Heart right ventricle (tissue), 16 donors: ENCODE results near the gene CDK16. TPM values are rescaled to one million over a fixed set of nuclear protein-coding genes. Genes with fewer than 3 reads are reported as not detected.
A peak's percentile ranks its signal among the peaks of the same experiment; 100 is the strongest.

ENCODE experiments used
- ATAC-seq, 8 donors: fragments of 200-7000 bp; cut with Tn5 transposase; one replicate each; pipeline ENCODE4 v1.9.1; 2020; ENCODE audit warnings: mild to moderate bottlenecking in 8 of 8, moderate library complexity in 8 of 8, moderate number of reproducible peaks in 1 of 8
- DNase-seq, 2 donors: peaks; one replicate each; pipeline ENCODE4 v3.0.0-alpha.2; 2020
- H3K27ac ChIP-seq, 10 donors: fragments of 200-600 bp; sonication (generic) in 2 of 10; one replicate each; pipeline versions ENCODE4 v1.5.0 to v1.8.0; 2020 to 2022; ENCODE audit warnings: mild to moderate bottlenecking in 3 of 10
- H3K27me3 ChIP-seq, 7 donors: fragments of 200-600 bp; one replicate each; pipeline ENCODE4 v1.8.0; 2021 to 2022; ENCODE audit warnings: mild to moderate bottlenecking in 2 of 7
- H3K36me3 ChIP-seq, 9 donors: fragments of 200-600 bp; sonication (generic) in 1 of 9; one replicate each; pipeline versions ENCODE4 v1.5.0 to v1.8.0; 2020 to 2022; ENCODE audit warnings: mild to moderate bottlenecking in 2 of 9
- H3K4me1 ChIP-seq, 9 donors: fragments of 200-600 bp; sonication (generic) in 1 of 9; one replicate each; pipeline versions ENCODE4 v1.5.0 to v1.8.0; 2020 to 2022; ENCODE audit warnings: mild to moderate bottlenecking in 4 of 9
- H3K4me3 ChIP-seq, 10 donors: fragments of 200-600 bp; sonication (generic) in 2 of 10; one replicate each; pipeline versions ENCODE4 v1.5.0 to v1.8.0; 2020 to 2022; ENCODE audit warnings: mild to moderate bottlenecking in 7 of 10, moderate library complexity in 2 of 10
- H3K9me3 ChIP-seq, 11 donors: fragments of 200-600 bp in 10 of 11; sonication (generic) in 2 of 11; one replicate each; pipeline versions ENCODE4 v1.5.0 to v1.8.0; 2013 to 2022; ENCODE audit warnings: mild to moderate bottlenecking in 2 of 11, control low read depth in 1 of 11, moderate library complexity in 1 of 11
- CTCF ChIP-seq, 9 donors: fragments of 200-600 bp; sonication (generic) in 2 of 9; IDR thresholded peaks; one replicate each; pipeline versions ENCODE4 v1.5.0 to v1.8.0; 2021 to 2022; ENCODE audit warnings: antibody characterized with exemption in 9 of 9, mild to moderate bottlenecking in 5 of 9, moderate library complexity in 1 of 9
- WGBS, 2 donors: extraction: QIAGEN DNeasy Blood & Tissue Kit; methylation state at CpG; one replicate each; pipeline ENCODE4 v1.1.7; 2013; ENCODE audit warnings: inconsistent platforms in 1 of 2; 5-methylcytosine and 5-hydroxymethylcytosine counted together
- intact Hi-C, 10 donors: fragments of 100-400 bp; cut with DNase I; formaldehyde crosslinking; loops; one replicate each; pipeline versions ENCODE4 v1.11.1 to v1.14.2; 2022
- long read RNA-seq, 3 donors: library from polyadenylated mRNA; unstranded; transcript quantifications; one replicate each; pipeline ENCODE4 v2.0.0, GENCODE V29; 2020 to 2021
- polyA plus RNA-seq, 2 donors: library from polyadenylated mRNA; stranded (reverse); fragments of 200-250 nt; gene quantifications; one replicate each; pipeline ENCODE4 v1.2.3, GENCODE V29; 2013
- total RNA-seq, 10 donors: library from RNA; stranded (reverse); fragmentation: NEBNext Ultra II Directional in 3 of 10; extraction: Animal tissue kit (Norgen Biotek cat#: 25700) in 3 of 10; gene quantifications; one replicate each; pipeline versions ENCODE4 v1.2.1 to v1.2.4, GENCODE V29; 2021 to 2023
- donor health status: Arrhythmogenic right ventricular cardiomyopathy.
- donor health status: ischemic (EF 13 %, LVEDD 7.1; RV severe dilation, severe dysfunction).
- donor health status: healthy with polysubstance abuse.
- donor health status: DM: no; HTN: yes; CAD: no.
- donor health status: DM: no; HTN: no; CAD: no.
- donor health status: ischemic (EF 25% LVEDD 6.9; RV normal size, moderate dysfunction).
- donor health status: ischemic (EF 25% LVEDD 5.7; RV mildly dilated, moderate dysfunction).
- donor health status: healthy.
- donor health status: DM: yes; HTN: yes; CAD: no.
- donor health status: Ischemic cardiomyopathy.
- donor health status: ischemic (EF 35%, LVEDD 5.7; RV mildly dilated, moderate dysfunction).
- donor health status: nonischemic (EF 11% LVEDD 7.7; RV severe dilation, severe dysfunction).
- donor health status: DM: yes; HTN: yes; CAD: no.
- donor health status: PGD.
- donor health status: ischemic (EF 29% LVEDD 5.4; RV normal size, mild dysfunction).
- donor health status: nonischemic (EF 23%, LVEDD 6.1; RV moderate dilation, normal function).

Gene CDK16
- 100 to 1,000 TPM; 129 to 193 (median 147) TPM for total RNA-seq
- 100 to 1,000 TPM; 110 to 124 TPM for polyA plus RNA-seq
- long read RNA-seq, donor 1, transcript CDK16-202 (16 exons, 3,144 nt): major isoform, 150 of 218 reads
- long read RNA-seq, donor 1, partial matches to known transcripts: 28 of 218 reads
- long read RNA-seq, donor 1, other reads (novel, unspliced or antisense): 38 of 218 reads
- long read RNA-seq, donor 2, transcript CDK16-202 (16 exons, 3,144 nt): major isoform, 163 of 215 reads
- long read RNA-seq, donor 2, partial matches to known transcripts: 32 of 215 reads
- long read RNA-seq, donor 2, other reads (novel, unspliced or antisense): 20 of 215 reads
- long read RNA-seq, donor 3, transcript CDK16-204 (16 exons, 3,158 nt): minor isoform, 5 of 543 reads
- long read RNA-seq, donor 3, transcript CDK16-202 (16 exons, 3,144 nt): major isoform, 366 of 543 reads
- long read RNA-seq, donor 3, partial matches to known transcripts: 72 of 543 reads
- long read RNA-seq, donor 3, other reads (novel, unspliced or antisense): 97 of 543 reads

- H3K36me3 ChIP-seq: peaks cover 0 to 40% (median under 1%) of the 10 kb centered on the region in 9 donors
- peaks cover 0 to 36% (median 24%) of the 10 kb centered on the region in 9 donors for H3K4me1 ChIP-seq
- 0% methylated on average over 36 to 61 of the region's 61 CpGs for WGBS, 2 donors
- H3K4me3 ChIP-seq: peak within 1 kb of the TSS; percentile 69 to 94 (median 77)
- peak within 1 kb of the TSS; percentile 94 to 99 (median 98) for H3K27ac ChIP-seq
- H3K9me3 ChIP-seq: no peaks in the 10 kb centered on the region
- intact Hi-C loops: loop anchor here in 5 of 10 donors (1.0 to 10.0 kb wide), 4 partner anchors 14 to 436 kb away; partner anchors contain the start of genes USP11 (in 4 of the 5), ELK1 (in 1 of the 5), UXT (in 1 of the 5) and ZNF41 (in 1 of the 5)
- no peak for TF ChIP-seq CTCF (IDR thresholded peaks at IDR 0.05)
- H3K27me3 ChIP-seq: no peaks in the 10 kb centered on the region
- peak; percentile 61 to 77 for DNase-seq
- ATAC-seq: peak; percentile 75 to 87 (median 82)
These were observed at the start of gene CDK16 for GRCh38 chrX:47218280-47218919. Gene CDK16, plus strand, starts transcription at chrX:47218681. Its CDS starts 4,877 bp downstream, at chrX:47223558.

- intact Hi-C loops: no loop called here
- Histone ChIP-seq H3K4me1 (peaks cover 0 to 14% (median 0%) of the 10 kb centered on the region in 9 donors), H3K27me3 (peaks cover 0 to 32% (median 0%) of the 10 kb centered on the region in 7 donors), H3K4me3 (no peak overlapping the region), H3K36me3 (peaks cover 0 to 45% (median 9%) of the 10 kb centered on the region in 9 donors), H3K27ac (no peak overlapping the region), H3K9me3 (peaks cover 0 to 7% (median 0%) of the 10 kb centered on the region in 11 donors)
- 92 to 98% methylated on average over 13 to 19 of the region's 19 CpGs for WGBS, 2 donors
- ATAC-seq (no peak), DNase-seq (no peak)
- TF ChIP-seq CTCF (IDR thresholded peaks at IDR 0.05): no peak
These were observed 49.2 kb upstream of the CDK16 start for GRCh38 chrX:47169273-47169672.

GRCh38 chrX:47169726-47170515 is 48.6 kb upstream of the CDK16 start:
- H3K4me3 ChIP-seq: no peak overlapping the region
- H3K4me1 ChIP-seq: peaks cover 0 to 14% (median 0%) of the 10 kb centered on the region in 9 donors
- H3K27me3 ChIP-seq: peaks cover 0 to 37% (median 0%) of the 10 kb centered on the region in 7 donors
- intact Hi-C loops: no loop called here
- DNase-seq (peak; percentile 51 to 56), ATAC-seq (peak; percentile 61 to 92 (median 85))
- H3K27ac ChIP-seq: no peak overlapping the region
- 63 to 66% methylated on average over 12 to 13 of the region's 13 CpGs for WGBS, 2 donors
- peaks cover 0 to 2% (median 0%) of the 10 kb centered on the region in 11 donors for H3K9me3 ChIP-seq
- H3K36me3 ChIP-seq: peaks cover 0 to 50% (median 9%) of the 10 kb centered on the region in 9 donors
- TF ChIP-seq CTCF (IDR thresholded peaks at IDR 0.05): no peak
